Activated CD8-positive, alpha-beta T cell treated with anti-CD3 and anti-CD28 coated beads for 36 hours (primary cell): ENCODE measurements around the gene RAD51B. TPM values are rescaled to one million over a fixed set of nuclear protein-coding genes. Genes with fewer than 3 reads are reported as not detected.
A peak's percentile ranks its signal among the peaks of the same experiment; 100 is the strongest.
"Not testable (repeated sequence)": the region's sequence is repeated elsewhere in the genome, so short reads cannot be mapped to it uniquely, and the experiment has no call there.

Source experiments
- ATAC-seq: fragments of 200-7000 bp; cut with Tn5 transposase; one replicate; pipeline ENCODE4 v1.10.0; 2021; ENCODE audit warnings: mild to moderate bottlenecking, moderate library complexity
- CTCF ChIA-PET: fragments of 350-600 bp; sonication (Branson Sonifier 250); formaldehyde crosslinking; loops from one replicate; lab custom pipeline; 2021; ENCODE audit warnings: antibody characterized with exemption; lab: Charles Lee
- POLR2A ChIA-PET: fragments of 350-600 bp; sonication (Branson Sonifier 250); formaldehyde crosslinking; loops from one replicate; lab custom pipeline; 2021; ENCODE audit warnings: antibody characterized with exemption; lab: Charles Lee
- DNase-seq: peaks from one replicate; pipeline ENCODE4 v3.0.0-alpha.2; 2020
- H3K27ac Mint-ChIP-seq: one replicate; pipeline ENCODE4 v1.8.0; 2021; ENCODE audit warnings: mild to moderate bottlenecking, mixed read lengths
- H3K27me3 Mint-ChIP-seq: one replicate; pipeline ENCODE4 v1.8.0; 2021; ENCODE audit warnings: mixed read lengths
- H3K36me3 Mint-ChIP-seq: one replicate; pipeline ENCODE4 v1.8.0; 2021; ENCODE audit warnings: low read depth, mixed read lengths
- H3K4me1 Mint-ChIP-seq: one replicate; pipeline ENCODE4 v1.8.0; 2021; ENCODE audit warnings: low read depth, mixed read lengths
- H3K4me3 Mint-ChIP-seq: one replicate; pipeline ENCODE4 v1.8.0; 2021; ENCODE audit warnings: mild to moderate bottlenecking, moderate library complexity, mixed read lengths
- H3K9me3 Mint-ChIP-seq: one replicate; pipeline ENCODE4 v1.8.0; 2021; ENCODE audit warnings: mixed read lengths
- intact Hi-C: fragments of 100-400 bp; cut with micrococcal nuclease; formaldehyde crosslinking; loops from one replicate; pipeline ENCODE4 v1.10.0; 2022
- total RNA-seq, 2 experiments: library from RNA; stranded (reverse); gene quantifications; one replicate each; pipeline ENCODE4 v1.2.3, GENCODE V29; 2021
- TF ChIP-seq, protein P1 (sequence below): fragments of 200-600 bp; IDR thresholded peaks from one replicate; pipeline ENCODE4 v1.8.0; 2022; ENCODE audit warnings: antibody characterized with exemption, mild to moderate bottlenecking

The RAD51B gene
- total RNA-seq, 2 experiments from 2014 or later: 38.2 to 40.6 TPM

DNA sequence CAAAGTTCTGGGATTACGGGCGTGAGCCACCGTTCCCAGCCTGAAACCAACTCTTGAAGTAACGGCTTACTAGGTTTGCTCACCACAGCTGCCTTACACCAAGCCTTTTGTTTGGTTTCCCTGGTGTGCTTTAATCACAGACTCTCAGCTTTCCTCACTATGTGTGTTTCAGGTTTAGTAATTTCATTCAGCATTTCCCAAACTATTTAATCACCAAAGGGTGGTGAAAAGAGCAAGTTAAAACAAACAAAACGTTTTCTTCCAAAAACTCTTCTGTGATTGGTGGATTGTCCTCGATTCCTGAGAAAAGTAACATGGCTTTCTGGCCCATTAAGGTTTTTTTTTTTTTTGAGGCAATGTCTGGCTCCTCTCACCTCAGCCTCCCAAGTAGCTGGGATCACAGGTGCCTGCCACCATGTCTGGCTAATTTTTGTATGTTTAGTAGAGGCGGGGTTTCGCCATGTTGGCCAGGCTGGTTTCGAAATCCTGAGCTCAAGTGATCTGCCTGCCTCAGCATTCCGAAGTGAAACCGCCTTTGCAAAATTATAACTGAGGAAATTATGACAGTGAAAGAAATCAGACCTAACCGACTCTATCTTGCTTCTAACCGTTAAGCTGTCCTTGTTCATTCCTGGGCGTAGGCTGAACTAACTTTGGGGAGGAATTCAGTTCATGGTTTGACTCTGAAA, 1.7 kb upstream of the RAD51B start:
- ATAC-seq (no peak), DNase-seq (no peak)
- H3K27ac Mint-ChIP-seq: peak overlapping the region; percentile 65
- H3K36me3 Mint-ChIP-seq: peaks cover 3% of the 10 kb centered on the region
- H3K4me3 Mint-ChIP-seq: peak overlapping the region; percentile 99
- CTCF ChIA-PET: no interaction called here
- POLR2A ChIA-PET: no interaction called here
- no peaks in the 10 kb centered on the region for H3K27me3 Mint-ChIP-seq
- H3K4me1 Mint-ChIP-seq: peaks cover 36% of the 10 kb centered on the region
- TF ChIP-seq, protein P1, sequence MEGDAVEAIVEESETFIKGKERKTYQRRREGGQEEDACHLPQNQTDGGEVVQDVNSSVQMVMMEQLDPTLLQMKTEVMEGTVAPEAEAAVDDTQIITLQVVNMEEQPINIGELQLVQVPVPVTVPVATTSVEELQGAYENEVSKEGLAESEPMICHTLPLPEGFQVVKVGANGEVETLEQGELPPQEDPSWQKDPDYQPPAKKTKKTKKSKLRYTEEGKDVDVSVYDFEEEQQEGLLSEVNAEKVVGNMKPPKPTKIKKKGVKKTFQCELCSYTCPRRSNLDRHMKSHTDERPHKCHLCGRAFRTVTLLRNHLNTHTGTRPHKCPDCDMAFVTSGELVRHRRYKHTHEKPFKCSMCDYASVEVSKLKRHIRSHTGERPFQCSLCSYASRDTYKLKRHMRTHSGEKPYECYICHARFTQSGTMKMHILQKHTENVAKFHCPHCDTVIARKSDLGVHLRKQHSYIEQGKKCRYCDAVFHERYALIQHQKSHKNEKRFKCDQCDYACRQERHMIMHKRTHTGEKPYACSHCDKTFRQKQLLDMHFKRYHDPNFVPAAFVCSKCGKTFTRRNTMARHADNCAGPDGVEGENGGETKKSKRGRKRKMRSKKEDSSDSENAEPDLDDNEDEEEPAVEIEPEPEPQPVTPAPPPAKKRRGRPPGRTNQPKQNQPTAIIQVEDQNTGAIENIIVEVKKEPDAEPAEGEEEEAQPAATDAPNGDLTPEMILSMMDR: no peak
- H3K9me3 Mint-ChIP-seq: no peaks in the 10 kb centered on the region
- intact Hi-C loops: no loop called here

GRCh38 chr14:67818476-67818875, 1.1 kb upstream of the RAD51B start:
- CTCF ChIA-PET, POLR2A ChIA-PET: not testable (repeated sequence)
- H3K4me1 Mint-ChIP-seq: peaks cover 34% of the 10 kb centered on the region

DNA sequence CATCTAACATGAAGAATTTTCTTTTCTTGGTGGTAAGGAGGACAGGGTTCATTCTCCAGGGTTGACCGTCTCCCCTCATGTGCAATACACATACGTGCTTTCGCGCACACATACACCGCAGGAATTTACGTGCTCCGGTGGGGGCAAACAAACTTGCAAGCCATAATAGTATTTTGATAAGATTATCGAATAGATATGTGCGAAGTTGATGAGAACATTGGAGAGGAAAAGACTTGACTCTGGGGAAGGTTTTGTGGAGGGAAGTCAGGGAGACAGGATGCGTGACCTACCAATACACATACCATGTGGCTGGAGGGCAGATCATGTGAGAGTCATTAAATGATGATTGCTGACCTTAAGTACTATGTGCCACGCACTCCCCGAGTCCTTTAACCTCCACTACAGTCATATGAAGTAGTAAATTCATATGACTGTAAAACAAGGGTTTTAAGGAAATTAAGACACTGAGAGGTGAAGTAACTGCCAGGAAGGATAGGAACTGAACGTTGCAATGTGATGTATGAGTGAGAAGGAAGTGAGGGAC, 921 bp downstream of the RAD51B start:
- peak; percentile 58 for DNase-seq
- intact Hi-C loops: no loop called here
- ATAC-seq: peak; percentile 21
- no peaks in the 10 kb centered on the region for H3K9me3 Mint-ChIP-seq
- peak overlapping the region; percentile 99 for H3K27ac Mint-ChIP-seq
- H3K27me3 Mint-ChIP-seq: no peaks in the 10 kb centered on the region
- peaks cover 17% of the 10 kb centered on the region for H3K4me1 Mint-ChIP-seq
- peak overlapping the region; percentile 99 for H3K4me3 Mint-ChIP-seq
- H3K36me3 Mint-ChIP-seq: peaks cover 4% of the 10 kb centered on the region
- ChIA-PET CTCF (interaction anchor here (0.8 to 2.2 kb wide), 2 partner anchors 17 to 1309 kb away, joined by 3 to 7 read pairs; no protein-coding TSS in a partner anchor), POLR2A (interaction anchor here (0.9 to 1.2 kb wide), 4 partner anchors 21 to 997 kb away, joined by 3 to 5 read pairs (median 4); partner anchors contain the start of gene RDH11)
- TF ChIP-seq, protein P1: no peak

More at GRCh38 chr14:67818476-67818875, 1.1 kb upstream of the RAD51B start:
- Mint-ChIP-seq H3K4me3 (peak overlapping the region; percentile 99), H3K27ac (peak overlapping the region; percentile 28)
- intact Hi-C loops, H3K27me3 Mint-ChIP-seq, ATAC-seq, H3K9me3 Mint-ChIP-seq, H3K36me3 Mint-ChIP-seq, DNase-seq: not testable (repeated sequence)

DNA sequence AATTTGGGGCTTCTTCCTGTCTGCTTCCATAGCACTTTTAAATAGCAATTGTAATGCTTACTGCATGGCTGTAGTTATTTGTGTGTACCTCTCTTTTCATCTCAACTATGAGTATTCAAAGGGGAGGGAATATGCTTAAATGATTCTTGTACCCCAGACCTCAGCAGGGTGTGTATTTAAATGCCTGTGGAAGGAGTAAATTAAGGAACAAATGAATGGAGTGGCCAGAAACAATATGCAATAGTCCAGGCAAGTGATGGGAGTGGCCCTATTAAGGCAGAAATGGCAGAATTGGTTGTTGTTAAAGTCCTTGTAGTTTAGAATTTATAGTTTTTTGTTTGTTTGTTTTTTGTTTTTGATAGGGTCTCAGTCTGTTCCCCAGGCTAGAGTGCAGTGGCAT, 1.5 kb downstream of the RAD51B start:
- H3K27ac Mint-ChIP-seq: peak overlapping the region; percentile 99
- ChIA-PET CTCF (interaction anchor here (2.2 kb wide), 1 partner anchor 17 kb away, joined by 7 read pairs; no protein-coding TSS in a partner anchor), POLR2A (no interaction called here)
- intact Hi-C loops: no loop called here
- no peaks in the 10 kb centered on the region for H3K27me3 Mint-ChIP-seq
- H3K4me1 Mint-ChIP-seq: peaks cover 14% of the 10 kb centered on the region
- H3K36me3 Mint-ChIP-seq: peaks cover 8% of the 10 kb centered on the region
- ATAC-seq (no peak), DNase-seq (no peak)
- peak overlapping the region; percentile 99 for H3K4me3 Mint-ChIP-seq
- TF ChIP-seq, protein P1: no peak
- H3K9me3 Mint-ChIP-seq: no peaks in the 10 kb centered on the region

DNA sequence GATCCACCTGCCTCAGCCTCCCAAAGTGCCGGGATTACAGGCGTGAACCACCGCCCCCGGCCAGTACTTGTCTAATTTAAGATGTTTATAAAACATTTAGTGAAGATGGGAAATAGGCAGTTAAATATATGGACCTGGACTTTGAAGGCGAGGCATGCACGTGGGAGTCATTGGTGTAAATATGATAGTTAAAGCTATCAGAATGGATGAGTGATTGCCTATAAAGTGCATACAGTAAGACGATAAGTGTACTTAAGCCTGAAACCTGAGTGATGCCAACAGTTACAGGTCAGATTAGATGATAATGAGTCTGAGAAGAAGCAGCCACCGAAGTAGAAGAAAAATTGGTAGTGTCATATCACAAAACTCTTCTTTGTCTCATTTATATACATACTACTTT, 11.5 kb downstream of the RAD51B start:
- POLR2A ChIA-PET: interaction anchor here (1.2 kb wide), 1 partner anchor 11 kb away, joined by 3 read pairs; the partner anchor contains the start of gene RAD51B
- TF ChIP-seq, protein P1: no peak
- intact Hi-C loops: no loop called here
- no peak for DNase-seq
- H3K9me3 Mint-ChIP-seq: peaks cover 1% of the 10 kb centered on the region
- H3K4me3 Mint-ChIP-seq: no peak overlapping the region
- H3K27ac Mint-ChIP-seq: no peak overlapping the region
- no peaks in the 10 kb centered on the region for H3K4me1 Mint-ChIP-seq
- CTCF ChIA-PET: no interaction called here
- no peak for ATAC-seq
- H3K27me3 Mint-ChIP-seq: no peaks in the 10 kb centered on the region
- H3K36me3 Mint-ChIP-seq: peaks cover 24% of the 10 kb centered on the region
